Upper lobe of right lung (tissue), 1 donor: ENCODE data around the gene HOATZ. TPM values are rescaled to one million over a fixed set of nuclear protein-coding genes. Genes with fewer than 3 reads are reported as not detected.

Source experiments
- ATAC-seq: fragments of 200-7000 bp; cut with Tn5 transposase; one replicate; pipeline ENCODE4 v1.9.1; 2020; ENCODE audit warnings: mild to moderate bottlenecking, moderate library complexity
- DNase-seq: peaks from one replicate; pipeline ENCODE4 v3.0.0-alpha.2; 2020
- H3K27ac ChIP-seq: fragments of 200-600 bp; one replicate; pipeline ENCODE4 v1.8.0; 2022
- H3K27me3 ChIP-seq: fragments of 200-600 bp; one replicate; pipeline ENCODE4 v1.8.0; 2022; ENCODE audit warnings: mild to moderate bottlenecking
- H3K36me3 ChIP-seq: fragments of 200-600 bp; one replicate; pipeline ENCODE4 v1.8.0; 2022
- H3K4me1 ChIP-seq: fragments of 200-600 bp; one replicate; pipeline ENCODE4 v1.8.0; 2022
- H3K4me3 ChIP-seq: fragments of 200-600 bp; one replicate; pipeline ENCODE4 v1.8.0; 2022; ENCODE audit warnings: mild to moderate bottlenecking
- H3K9me3 ChIP-seq: fragments of 200-600 bp; one replicate; pipeline ENCODE4 v1.8.0; 2022
- intact Hi-C: fragments of 100-400 bp; cut with DNase I; formaldehyde crosslinking; loops from one replicate; pipeline ENCODE4 v1.11.0; 2022
- total RNA-seq: library from RNA; stranded (reverse); fragmentation: NEBNext Ultra II Directional; extraction: Animal tissue kit (Norgen Biotek cat#: 25700); gene quantifications from one replicate; pipeline ENCODE4 v1.2.1, GENCODE V29; 2021
- TF ChIP-seq, protein P1 (sequence below): fragments of 200-600 bp; IDR thresholded peaks from one replicate; pipeline ENCODE4 v1.8.0; 2022; ENCODE audit warnings: antibody characterized with exemption
- donor health status: DM: no; HTN: yes; CAD: no; lungs with severe emphysema.

Gene HOATZ
- total RNA-seq, 1 donor from 2014 or later, result not detected

DNA sequence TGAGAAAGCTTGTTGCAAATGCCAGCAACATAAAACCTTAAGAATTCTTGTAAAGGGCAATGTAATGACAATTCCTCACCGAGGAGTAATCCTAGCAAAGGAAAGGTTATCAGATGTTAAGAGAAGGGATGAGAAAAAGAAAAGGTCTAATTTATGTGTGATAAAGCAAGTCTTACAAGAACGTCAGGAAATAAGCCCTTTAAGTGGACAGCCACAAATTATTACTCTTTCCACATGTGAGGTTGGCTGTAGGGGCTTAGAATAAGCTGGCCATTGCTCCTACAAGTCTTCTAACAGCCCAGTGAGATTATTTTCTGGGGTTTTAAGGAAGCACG lies 35.3 kb downstream of the HOATZ start:
- no peak for DNase-seq
- no peaks in the 10 kb centered on the region for H3K9me3 ChIP-seq
- no peaks in the 10 kb centered on the region for H3K4me1 ChIP-seq
- ATAC-seq, result no peak
- no peak overlapping the region for H3K4me3 ChIP-seq
- H3K27ac ChIP-seq, result no peak overlapping the region
- H3K36me3 ChIP-seq, result no peaks in the 10 kb centered on the region
- H3K27me3 ChIP-seq, result no peaks in the 10 kb centered on the region
- TF ChIP-seq, protein P1, sequence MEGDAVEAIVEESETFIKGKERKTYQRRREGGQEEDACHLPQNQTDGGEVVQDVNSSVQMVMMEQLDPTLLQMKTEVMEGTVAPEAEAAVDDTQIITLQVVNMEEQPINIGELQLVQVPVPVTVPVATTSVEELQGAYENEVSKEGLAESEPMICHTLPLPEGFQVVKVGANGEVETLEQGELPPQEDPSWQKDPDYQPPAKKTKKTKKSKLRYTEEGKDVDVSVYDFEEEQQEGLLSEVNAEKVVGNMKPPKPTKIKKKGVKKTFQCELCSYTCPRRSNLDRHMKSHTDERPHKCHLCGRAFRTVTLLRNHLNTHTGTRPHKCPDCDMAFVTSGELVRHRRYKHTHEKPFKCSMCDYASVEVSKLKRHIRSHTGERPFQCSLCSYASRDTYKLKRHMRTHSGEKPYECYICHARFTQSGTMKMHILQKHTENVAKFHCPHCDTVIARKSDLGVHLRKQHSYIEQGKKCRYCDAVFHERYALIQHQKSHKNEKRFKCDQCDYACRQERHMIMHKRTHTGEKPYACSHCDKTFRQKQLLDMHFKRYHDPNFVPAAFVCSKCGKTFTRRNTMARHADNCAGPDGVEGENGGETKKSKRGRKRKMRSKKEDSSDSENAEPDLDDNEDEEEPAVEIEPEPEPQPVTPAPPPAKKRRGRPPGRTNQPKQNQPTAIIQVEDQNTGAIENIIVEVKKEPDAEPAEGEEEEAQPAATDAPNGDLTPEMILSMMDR, result no peak
- intact Hi-C loops, result no loop called here

- no peak overlapping the region for H3K4me3 ChIP-seq
- ATAC-seq (no peak), DNase-seq (no peak)
- H3K27ac ChIP-seq, result no peak overlapping the region
- H3K9me3 ChIP-seq, result no peaks in the 10 kb centered on the region
- no peaks in the 10 kb centered on the region for H3K36me3 ChIP-seq
- H3K4me1 ChIP-seq, result no peaks in the 10 kb centered on the region
- intact Hi-C loops, result no loop called here
- no peaks in the 10 kb centered on the region for H3K27me3 ChIP-seq
- TF ChIP-seq, protein P1, result no peak
Observed at GRCh38 chr11:111550258-111550657, 35.7 kb downstream of the HOATZ start.

DNA sequence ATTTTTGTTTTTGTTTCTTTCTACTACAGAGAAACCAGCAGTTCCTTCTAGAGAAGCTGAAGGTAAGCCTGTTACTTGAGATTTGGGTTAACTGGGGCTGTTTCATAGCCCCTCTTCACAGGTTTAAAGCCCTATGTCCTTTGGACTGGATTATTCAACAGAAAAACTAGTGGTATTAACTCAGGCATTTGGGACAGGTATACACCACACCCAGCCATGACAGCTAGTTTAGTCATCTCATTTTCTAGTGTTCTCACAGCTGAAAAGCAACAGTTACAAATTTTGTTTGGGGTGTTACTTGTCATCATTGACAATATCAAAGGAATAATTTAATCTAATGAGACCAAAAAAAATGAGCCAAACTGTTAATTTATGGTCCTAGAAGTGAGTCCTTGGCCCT lies 40.0 kb downstream of the HOATZ start:
- no peaks in the 10 kb centered on the region for H3K4me1 ChIP-seq

GRCh38 chr11:111555255-111555654 lies 40.7 kb downstream of the HOATZ start:
- H3K27me3 ChIP-seq, result no peaks in the 10 kb centered on the region
- no peaks in the 10 kb centered on the region for H3K4me1 ChIP-seq
- no peak for ATAC-seq
- no peaks in the 10 kb centered on the region for H3K9me3 ChIP-seq
- no peak overlapping the region for H3K4me3 ChIP-seq
- DNase-seq, result no peak
- intact Hi-C loops, result no loop called here
- no peaks in the 10 kb centered on the region for H3K36me3 ChIP-seq
- no peak overlapping the region for H3K27ac ChIP-seq
- TF ChIP-seq, protein P1, result no peak

More for the DNA sequence above, 40.0 kb downstream of the HOATZ start:
- Histone ChIP-seq H3K9me3 (no peaks in the 10 kb centered on the region), H3K27me3 (no peaks in the 10 kb centered on the region), H3K36me3 (no peaks in the 10 kb centered on the region), H3K27ac (no peak overlapping the region), H3K4me3 (no peak overlapping the region)
- TF ChIP-seq, protein P1, result no peak
- DNase-seq, result no peak
- intact Hi-C loops, result no loop called here
- ATAC-seq, result no peak

GRCh38 chr11:111557425-111558111 lies 43.0 kb downstream of the HOATZ start:
- Histone ChIP-seq H3K27ac (no peak overlapping the region), H3K4me1 (no peaks in the 10 kb centered on the region), H3K27me3 (no peaks in the 10 kb centered on the region), H3K4me3 (no peak overlapping the region), H3K36me3 (no peaks in the 10 kb centered on the region), H3K9me3 (no peaks in the 10 kb centered on the region)
- DNase-seq, result no peak
- intact Hi-C loops, result no loop called here
- ATAC-seq, result peak; percentile 76
- TF ChIP-seq, protein P1, result no peak
